Duodenal mucosa (tissue), 2 donors: ENCODE measurements around the gene SPRY2.

Source experiments
- H3K27ac ChIP-seq: one replicate; pipeline ENCODE4 v1.7.0; 2013; ENCODE audit warnings: low read depth, low read length
- H3K27me3 ChIP-seq, 2 donors: one replicate each; pipeline ENCODE4 v1.7.0; 2013; ENCODE audit warnings: low read length in 2 of 2, control low read depth in 1 of 2; ENCODE audit not compliant: insufficient read depth in 2 of 2, control insufficient read depth in 1 of 2
- H3K36me3 ChIP-seq, 2 donors: one replicate each; pipeline ENCODE4 v1.7.0; 2013; ENCODE audit warnings: low read length in 2 of 2, control low read depth in 1 of 2; ENCODE audit not compliant: insufficient read depth in 2 of 2, control insufficient read depth in 1 of 2
- H3K4me1 ChIP-seq, 2 donors: one replicate each; pipeline ENCODE4 v1.7.0; 2013; ENCODE audit warnings: low read length in 2 of 2, control low read depth in 1 of 2; ENCODE audit not compliant: insufficient read depth in 2 of 2, control insufficient read depth in 1 of 2
- H3K4me3 ChIP-seq, 2 donors: one replicate each; pipeline ENCODE4 v1.7.0; 2013; ENCODE audit warnings: low read length in 2 of 2, low read depth in 1 of 2
- H3K9ac ChIP-seq, 2 donors: one replicate each; pipeline ENCODE4 v1.7.0; 2013; ENCODE audit warnings: low read length in 2 of 2, low read depth in 1 of 2
- H3K9me3 ChIP-seq, 2 donors: one replicate each; pipeline ENCODE4 v1.7.0; 2013; ENCODE audit warnings: low read length in 2 of 2, control low read depth in 1 of 2; ENCODE audit not compliant: control insufficient read depth in 1 of 2

SPRY2 gene

GRCh38 chr13:80299046-80299445 is 41.9 kb downstream of the SPRY2 start:
- no peaks in the 10 kb centered on the region for H3K9me3 ChIP-seq
- peaks cover 3% of the 10 kb centered on the region in 2 donors for H3K4me1 ChIP-seq
- H3K27ac ChIP-seq = no peak overlapping the region
- H3K4me3 ChIP-seq = no peak overlapping the region
- no peaks in the 10 kb centered on the region for H3K36me3 ChIP-seq
- H3K27me3 ChIP-seq = no peaks in the 10 kb centered on the region
- no peak overlapping the region for H3K9ac ChIP-seq

DNA sequence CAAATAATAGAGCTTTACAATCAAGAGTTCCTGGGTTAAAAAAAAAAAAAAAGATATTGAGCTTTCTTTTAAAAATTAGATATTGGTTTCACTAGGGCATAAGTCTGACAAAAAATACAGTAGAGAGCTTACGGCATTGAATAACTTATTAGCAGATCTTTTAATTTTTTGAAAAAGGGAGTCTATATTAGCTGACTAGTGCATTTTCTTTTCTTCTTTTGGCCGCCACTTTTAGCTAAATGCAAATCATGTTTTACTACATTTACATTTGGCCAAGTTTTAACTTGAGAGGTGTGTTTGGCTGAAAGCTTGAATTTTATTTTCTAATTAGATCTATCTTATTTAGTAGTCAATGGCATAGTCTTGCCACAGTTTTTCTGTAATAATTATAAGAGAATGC is 43.4 kb downstream of the SPRY2 start:
- Histone ChIP-seq H3K27ac (no peak overlapping the region), H3K4me1 (peaks cover 3% of the 10 kb centered on the region in 2 donors), H3K27me3 (no peaks in the 10 kb centered on the region), H3K4me3 (no peak overlapping the region), H3K36me3 (no peaks in the 10 kb centered on the region), H3K9me3 (no peaks in the 10 kb centered on the region), H3K9ac (no peak overlapping the region)

DNA sequence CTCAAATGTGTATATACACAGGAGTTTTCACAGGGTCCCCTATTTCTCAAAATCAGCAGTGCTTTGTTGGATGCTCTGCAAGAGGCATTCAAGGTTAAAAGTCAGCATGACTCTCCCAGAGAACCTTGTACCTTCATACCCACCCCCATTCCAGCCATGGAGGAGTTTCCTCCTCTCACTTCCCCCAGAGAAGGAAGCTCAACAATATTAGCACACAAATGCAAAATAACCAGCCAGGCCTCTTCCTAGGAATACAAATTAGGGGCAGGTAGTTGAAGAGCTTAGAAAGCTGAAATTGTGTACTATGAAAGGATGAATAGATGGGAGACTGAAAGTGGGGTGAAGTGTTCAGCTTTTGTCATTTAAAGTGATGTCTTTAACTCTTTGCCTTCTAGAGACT is 43.8 kb downstream of the SPRY2 start:
- Histone ChIP-seq H3K4me1 (peaks cover 3% of the 10 kb centered on the region in 2 donors), H3K9ac (no peak overlapping the region), H3K27me3 (no peaks in the 10 kb centered on the region), H3K4me3 (no peak overlapping the region), H3K27ac (no peak overlapping the region), H3K9me3 (no peaks in the 10 kb centered on the region), H3K36me3 (no peaks in the 10 kb centered on the region)

- H3K9me3 ChIP-seq = no peaks in the 10 kb centered on the region
- no peak overlapping the region for H3K4me3 ChIP-seq
- no peak overlapping the region for H3K27ac ChIP-seq
- no peaks in the 10 kb centered on the region for H3K36me3 ChIP-seq
- H3K9ac ChIP-seq = no peak overlapping the region
- peaks cover 3% of the 10 kb centered on the region in 2 donors for H3K4me1 ChIP-seq
- no peaks in the 10 kb centered on the region for H3K27me3 ChIP-seq
Observed at GRCh38 chr13:80296638-80297037, 44.3 kb downstream of the SPRY2 start.

DNA sequence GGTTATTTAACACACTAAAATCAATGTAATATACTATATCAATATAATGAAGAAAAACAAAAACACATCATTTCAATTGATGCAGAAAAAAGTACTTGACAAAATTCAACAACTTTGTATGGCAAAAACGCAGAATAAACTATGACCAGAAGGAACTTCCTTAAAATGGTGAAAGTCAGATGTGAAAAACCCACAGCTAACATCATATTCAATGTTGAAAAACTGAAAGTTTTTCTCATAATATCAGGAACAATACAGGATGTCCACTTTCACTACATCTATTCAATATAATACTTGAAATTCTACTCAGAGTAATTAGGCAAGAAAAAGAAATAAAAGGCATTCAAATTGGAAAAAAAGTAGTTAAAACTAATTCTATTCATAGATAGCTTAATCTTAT is 50.3 kb downstream of the SPRY2 start:
- Histone ChIP-seq H3K4me1 (no peaks in the 10 kb centered on the region), H3K9me3 (no peaks in the 10 kb centered on the region)

More for the DNA sequence above, 50.3 kb downstream of the SPRY2 start:
- no peaks in the 10 kb centered on the region for H3K27me3 ChIP-seq
- H3K9ac ChIP-seq = no peak overlapping the region
- H3K27ac ChIP-seq = no peak overlapping the region
- H3K4me3 ChIP-seq = no peak overlapping the region
- no peaks in the 10 kb centered on the region for H3K36me3 ChIP-seq
